Testis (tissue), 2 donors: ENCODE data around the gene ALPK1.

Experiments
- CTCF ChIP-seq, 3 experiments: fragments of 450-650 bp in 2 of 3; fragments of 200-600 bp in 1 of 3; sonication (generic) in 1 of 3; IDR thresholded peaks; one replicate each; pipeline ENCODE4 v1.5.1; 2016 to 2019; ENCODE audit warnings: antibody characterized with exemption in 3 of 3, mild to moderate bottlenecking in 2 of 3, moderate library complexity in 1 of 3
- POLR2A ChIP-seq: fragments of 450-650 bp; IDR thresholded peaks from one replicate; pipeline ENCODE4 v1.6.1; 2017; ENCODE audit warnings: antibody characterized with exemption, mild to moderate bottlenecking, moderate library complexity

- TF ChIP-seq CTCF (IDR thresholded peaks at IDR 0.05) (no peak), POLR2A (no peak)
Observed at GRCh38 chr4:112284662-112285411, 12.3 kb upstream of the ALPK1 start.
